ENCODE measurements around the gene CHURC1.
"Not testable (repeated sequence)": the region's sequence is repeated elsewhere in the genome, so short reads cannot be mapped to it uniquely, and the experiment has no call there.

- TF ChIP-seq, protein P1, sequence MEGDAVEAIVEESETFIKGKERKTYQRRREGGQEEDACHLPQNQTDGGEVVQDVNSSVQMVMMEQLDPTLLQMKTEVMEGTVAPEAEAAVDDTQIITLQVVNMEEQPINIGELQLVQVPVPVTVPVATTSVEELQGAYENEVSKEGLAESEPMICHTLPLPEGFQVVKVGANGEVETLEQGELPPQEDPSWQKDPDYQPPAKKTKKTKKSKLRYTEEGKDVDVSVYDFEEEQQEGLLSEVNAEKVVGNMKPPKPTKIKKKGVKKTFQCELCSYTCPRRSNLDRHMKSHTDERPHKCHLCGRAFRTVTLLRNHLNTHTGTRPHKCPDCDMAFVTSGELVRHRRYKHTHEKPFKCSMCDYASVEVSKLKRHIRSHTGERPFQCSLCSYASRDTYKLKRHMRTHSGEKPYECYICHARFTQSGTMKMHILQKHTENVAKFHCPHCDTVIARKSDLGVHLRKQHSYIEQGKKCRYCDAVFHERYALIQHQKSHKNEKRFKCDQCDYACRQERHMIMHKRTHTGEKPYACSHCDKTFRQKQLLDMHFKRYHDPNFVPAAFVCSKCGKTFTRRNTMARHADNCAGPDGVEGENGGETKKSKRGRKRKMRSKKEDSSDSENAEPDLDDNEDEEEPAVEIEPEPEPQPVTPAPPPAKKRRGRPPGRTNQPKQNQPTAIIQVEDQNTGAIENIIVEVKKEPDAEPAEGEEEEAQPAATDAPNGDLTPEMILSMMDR (conservative IDR thresholded peaks at IDR 0.05; ENCODE audit: low read depth in 2 of 2) = not testable (repeated sequence)
- TF ChIP-seq EZH2phosphoT487 (IDR thresholded peaks at IDR 0.05; ENCODE audit: unreplicated experiment); POLR2AphosphoS5 (IDR thresholded peaks at IDR 0.05; ENCODE audit: low read depth): not testable (repeated sequence)
- TF ChIP-seq, protein P2, sequence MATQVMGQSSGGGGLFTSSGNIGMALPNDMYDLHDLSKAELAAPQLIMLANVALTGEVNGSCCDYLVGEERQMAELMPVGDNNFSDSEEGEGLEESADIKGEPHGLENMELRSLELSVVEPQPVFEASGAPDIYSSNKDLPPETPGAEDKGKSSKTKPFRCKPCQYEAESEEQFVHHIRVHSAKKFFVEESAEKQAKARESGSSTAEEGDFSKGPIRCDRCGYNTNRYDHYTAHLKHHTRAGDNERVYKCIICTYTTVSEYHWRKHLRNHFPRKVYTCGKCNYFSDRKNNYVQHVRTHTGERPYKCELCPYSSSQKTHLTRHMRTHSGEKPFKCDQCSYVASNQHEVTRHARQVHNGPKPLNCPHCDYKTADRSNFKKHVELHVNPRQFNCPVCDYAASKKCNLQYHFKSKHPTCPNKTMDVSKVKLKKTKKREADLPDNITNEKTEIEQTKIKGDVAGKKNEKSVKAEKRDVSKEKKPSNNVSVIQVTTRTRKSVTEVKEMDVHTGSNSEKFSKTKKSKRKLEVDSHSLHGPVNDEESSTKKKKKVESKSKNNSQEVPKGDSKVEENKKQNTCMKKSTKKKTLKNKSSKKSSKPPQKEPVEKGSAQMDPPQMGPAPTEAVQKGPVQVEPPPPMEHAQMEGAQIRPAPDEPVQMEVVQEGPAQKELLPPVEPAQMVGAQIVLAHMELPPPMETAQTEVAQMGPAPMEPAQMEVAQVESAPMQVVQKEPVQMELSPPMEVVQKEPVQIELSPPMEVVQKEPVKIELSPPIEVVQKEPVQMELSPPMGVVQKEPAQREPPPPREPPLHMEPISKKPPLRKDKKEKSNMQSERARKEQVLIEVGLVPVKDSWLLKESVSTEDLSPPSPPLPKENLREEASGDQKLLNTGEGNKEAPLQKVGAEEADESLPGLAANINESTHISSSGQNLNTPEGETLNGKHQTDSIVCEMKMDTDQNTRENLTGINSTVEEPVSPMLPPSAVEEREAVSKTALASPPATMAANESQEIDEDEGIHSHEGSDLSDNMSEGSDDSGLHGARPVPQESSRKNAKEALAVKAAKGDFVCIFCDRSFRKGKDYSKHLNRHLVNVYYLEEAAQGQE (IDR thresholded peaks at IDR 0.05; ENCODE audit: unreplicated experiment) = not testable (repeated sequence)
Measured at GRCh38 chr14:64913477-64913876, 778 bp upstream of the CHURC1 start.
